Progenitor cell of endocrine pancreas (in vitro differentiated cells): ENCODE data around the gene XRCC6. TPM values are rescaled to one million over a fixed set of nuclear protein-coding genes. Genes with fewer than 3 reads are reported as not detected.
"Not testable (repeated sequence)": the region's sequence is repeated elsewhere in the genome, so short reads cannot be mapped to it uniquely, and the experiment has no call there.

Experiments used
- DNase-seq: peaks from one replicate; pipeline ENCODE4 v3.0.0; 2021; ENCODE audit warnings: low spot score; ENCODE audit not compliant: unreplicated experiment
- H3K27ac Mint-ChIP-seq: 2 replicates; pipeline ENCODE4 v1.8.0; 2021; ENCODE audit warnings: mild to moderate bottlenecking, moderate library complexity, mixed read lengths
- H3K27me3 Mint-ChIP-seq: 2 replicates; pipeline ENCODE4 v1.8.0; 2021; ENCODE audit warnings: mixed read lengths
- H3K36me3 Mint-ChIP-seq: 2 replicates; pipeline ENCODE4 v1.8.0; 2022; ENCODE audit warnings: mixed read lengths; ENCODE audit not compliant: insufficient read depth
- H3K4me1 Mint-ChIP-seq: 2 replicates; pipeline ENCODE4 v1.8.0; 2021; ENCODE audit warnings: low read depth, mixed read lengths
- H3K4me3 Mint-ChIP-seq: 2 replicates; pipeline ENCODE4 v1.8.0; 2021; ENCODE audit warnings: low read depth, mild to moderate bottlenecking, moderate library complexity, mixed read lengths
- H3K9me3 Mint-ChIP-seq: 2 replicates; pipeline ENCODE4 v1.8.0; 2021; ENCODE audit warnings: low read depth, mixed read lengths
- total RNA-seq: library from RNA; stranded (reverse); gene quantifications from 2 replicates; pipeline ENCODE4 v1.2.1, GENCODE V29; 2021
- TF ChIP-seq, protein P1 (sequence below): fragments of 200-600 bp; sonication (generic); IDR thresholded peaks from one replicate; pipeline ENCODE4 v1.5.0; 2021; ENCODE audit warnings: antibody characterized with exemption, mild to moderate bottlenecking; ENCODE audit not compliant: unreplicated experiment

Gene XRCC6
- total RNA-seq, 1 donor from 2014 or later: 272 TPM

DNA sequence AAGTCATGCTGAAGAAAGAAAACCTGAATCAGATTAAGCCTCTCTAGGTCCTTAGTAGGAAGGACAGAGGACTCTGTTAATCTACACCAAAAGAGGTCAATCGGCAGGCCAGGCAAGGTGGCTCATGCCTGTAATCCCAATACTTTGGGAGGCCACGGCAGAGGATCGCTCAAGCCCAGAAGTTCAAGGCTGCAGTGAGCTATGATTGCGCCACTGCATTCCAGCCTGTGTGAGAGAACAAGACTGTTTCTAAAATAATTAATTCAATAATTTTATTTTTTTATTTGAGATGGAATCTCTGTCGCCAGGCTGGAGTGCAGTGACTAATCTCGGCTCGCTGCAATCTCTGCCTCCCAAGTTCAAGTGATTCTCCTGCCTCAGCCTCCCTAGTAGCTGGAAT lies 4.5 kb downstream of the XRCC6 start:
- TF ChIP-seq, protein P1, sequence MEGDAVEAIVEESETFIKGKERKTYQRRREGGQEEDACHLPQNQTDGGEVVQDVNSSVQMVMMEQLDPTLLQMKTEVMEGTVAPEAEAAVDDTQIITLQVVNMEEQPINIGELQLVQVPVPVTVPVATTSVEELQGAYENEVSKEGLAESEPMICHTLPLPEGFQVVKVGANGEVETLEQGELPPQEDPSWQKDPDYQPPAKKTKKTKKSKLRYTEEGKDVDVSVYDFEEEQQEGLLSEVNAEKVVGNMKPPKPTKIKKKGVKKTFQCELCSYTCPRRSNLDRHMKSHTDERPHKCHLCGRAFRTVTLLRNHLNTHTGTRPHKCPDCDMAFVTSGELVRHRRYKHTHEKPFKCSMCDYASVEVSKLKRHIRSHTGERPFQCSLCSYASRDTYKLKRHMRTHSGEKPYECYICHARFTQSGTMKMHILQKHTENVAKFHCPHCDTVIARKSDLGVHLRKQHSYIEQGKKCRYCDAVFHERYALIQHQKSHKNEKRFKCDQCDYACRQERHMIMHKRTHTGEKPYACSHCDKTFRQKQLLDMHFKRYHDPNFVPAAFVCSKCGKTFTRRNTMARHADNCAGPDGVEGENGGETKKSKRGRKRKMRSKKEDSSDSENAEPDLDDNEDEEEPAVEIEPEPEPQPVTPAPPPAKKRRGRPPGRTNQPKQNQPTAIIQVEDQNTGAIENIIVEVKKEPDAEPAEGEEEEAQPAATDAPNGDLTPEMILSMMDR: no peak
- no peak overlapping the region for H3K4me3 Mint-ChIP-seq

GRCh38 chr22:41631115-41631514 lies 10.0 kb downstream of the XRCC6 start:
- not testable (repeated sequence) for H3K27me3 Mint-ChIP-seq, H3K9me3 Mint-ChIP-seq, H3K4me3 Mint-ChIP-seq, H3K4me1 Mint-ChIP-seq, DNase-seq, H3K27ac Mint-ChIP-seq
- peaks cover 50% of the 10 kb centered on the region for H3K36me3 Mint-ChIP-seq

More for the DNA sequence above, 4.5 kb downstream of the XRCC6 start:
- H3K27me3 Mint-ChIP-seq: no peaks in the 10 kb centered on the region
- peaks cover 42% of the 10 kb centered on the region for H3K36me3 Mint-ChIP-seq
- DNase-seq: no peak
- H3K9me3 Mint-ChIP-seq: peaks cover 4% of the 10 kb centered on the region
- H3K4me1 Mint-ChIP-seq: peaks cover 9% of the 10 kb centered on the region
- H3K27ac Mint-ChIP-seq: no peak overlapping the region

GRCh38 chr22:41631615-41632014 lies 10.5 kb downstream of the XRCC6 start:
- DNase-seq, H3K27me3 Mint-ChIP-seq, H3K27ac Mint-ChIP-seq, H3K4me3 Mint-ChIP-seq, H3K9me3 Mint-ChIP-seq, H3K4me1 Mint-ChIP-seq: not testable (repeated sequence)
- H3K36me3 Mint-ChIP-seq: peaks cover 52% of the 10 kb centered on the region

- not testable (repeated sequence) for H3K27ac Mint-ChIP-seq, DNase-seq, H3K4me3 Mint-ChIP-seq, H3K4me1 Mint-ChIP-seq, H3K9me3 Mint-ChIP-seq, H3K27me3 Mint-ChIP-seq
- peaks cover 31% of the 10 kb centered on the region for H3K36me3 Mint-ChIP-seq
Observed at GRCh38 chr22:41634610-41635009, 13.5 kb downstream of the XRCC6 start.

DNA sequence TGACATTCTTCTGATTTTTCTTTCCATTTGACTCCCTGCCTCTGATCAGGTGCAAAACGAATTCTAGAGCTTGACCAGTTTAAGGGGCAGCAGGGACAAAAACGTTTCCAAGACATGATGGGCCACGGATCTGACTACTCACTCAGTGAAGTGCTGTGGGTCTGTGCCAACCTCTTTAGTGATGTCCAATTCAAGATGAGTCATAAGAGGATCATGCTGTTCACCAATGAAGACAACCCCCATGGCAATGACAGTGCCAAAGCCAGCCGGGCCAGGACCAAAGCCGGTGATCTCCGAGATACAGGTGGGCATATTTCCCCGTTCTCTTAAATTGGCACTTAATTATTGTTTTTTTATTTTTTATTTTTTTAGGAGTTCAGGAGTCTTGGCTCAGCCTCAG lies 15.4 kb downstream of the XRCC6 start:
- peaks cover 30% of the 10 kb centered on the region for H3K36me3 Mint-ChIP-seq

GRCh38 chr22:41637623-41638022 lies 16.5 kb downstream of the XRCC6 start:
- H3K9me3 Mint-ChIP-seq: not testable (repeated sequence)

More for the DNA sequence above, 15.4 kb downstream of the XRCC6 start:
- H3K4me1 Mint-ChIP-seq: no peaks in the 10 kb centered on the region
- no peak overlapping the region for H3K27ac Mint-ChIP-seq
- H3K27me3 Mint-ChIP-seq: no peaks in the 10 kb centered on the region
- no peaks in the 10 kb centered on the region for H3K9me3 Mint-ChIP-seq
- TF ChIP-seq, protein P1: no peak
- no peak for DNase-seq
- no peak overlapping the region for H3K4me3 Mint-ChIP-seq

GRCh38 chr22:41638124-41638523 lies 17.0 kb downstream of the XRCC6 start:
- no peak for DNase-seq
- no peak overlapping the region for H3K27ac Mint-ChIP-seq
- H3K9me3 Mint-ChIP-seq: no peaks in the 10 kb centered on the region
- H3K36me3 Mint-ChIP-seq: peaks cover 36% of the 10 kb centered on the region
- H3K4me3 Mint-ChIP-seq: no peak overlapping the region
- no peaks in the 10 kb centered on the region for H3K27me3 Mint-ChIP-seq
- no peaks in the 10 kb centered on the region for H3K4me1 Mint-ChIP-seq
- TF ChIP-seq, protein P1: no peak

More at GRCh38 chr22:41637623-41638022, 16.5 kb downstream of the XRCC6 start:
- H3K4me3 Mint-ChIP-seq, H3K4me1 Mint-ChIP-seq, H3K27me3 Mint-ChIP-seq, DNase-seq, H3K27ac Mint-ChIP-seq: not testable (repeated sequence)
- H3K36me3 Mint-ChIP-seq: peaks cover 32% of the 10 kb centered on the region
